Loucy (cell line): ENCODE results near the gene UBE3C.

ENCODE experiments used
- H2AFZ ChIP-seq: fragments of 200-600 bp; sonication (generic); 2 replicates; pipeline ENCODE4 v1.6.0; 2016; ENCODE audit warnings: antibody characterized with exemption, mild to moderate bottlenecking, low read length, moderate library complexity
- H3F3A ChIP-seq: fragments of 200-600 bp; 2 replicates; pipeline ENCODE4 v1.6.0; 2016; ENCODE audit warnings: antibody characterized with exemption, low read depth, mild to moderate bottlenecking
- H3K27me3 ChIP-seq: fragments of 200-600 bp; sonication (generic); 2 replicates; pipeline ENCODE4 v1.6.1; 2014; ENCODE audit warnings: low read length, mild to moderate bottlenecking; ENCODE audit not compliant: insufficient read depth, poor library complexity, severe bottlenecking
- H3K36me3 ChIP-seq: fragments of 200-600 bp; sonication (generic); 2 replicates; pipeline ENCODE4 v1.6.1; 2016; ENCODE audit warnings: low read length; ENCODE audit not compliant: insufficient read depth
- H3K4me1 ChIP-seq: fragments of 200-600 bp; sonication (generic); 2 replicates; pipeline ENCODE4 v1.5.1; 2014; ENCODE audit warnings: low read length, mild to moderate bottlenecking; ENCODE audit not compliant: insufficient read depth, poor library complexity, severe bottlenecking
- H3K4me2 ChIP-seq: fragments of 200-600 bp; sonication (generic); 2 replicates; pipeline ENCODE4 v1.6.0; 2014; ENCODE audit warnings: antibody characterized with exemption, low read length, low read depth, mild to moderate bottlenecking; ENCODE audit not compliant: poor library complexity, severe bottlenecking
- H3K4me3 ChIP-seq: fragments of 200-600 bp; sonication (generic); 2 replicates; pipeline ENCODE4 v1.5.1; 2014; ENCODE audit warnings: low read length, mild to moderate bottlenecking, mixed read lengths; ENCODE audit not compliant: poor library complexity, severe bottlenecking
- H3K79me2 ChIP-seq: fragments of 200-600 bp; sonication (generic); 2 replicates; pipeline ENCODE4 v1.6.1; 2014; ENCODE audit warnings: low read length; ENCODE audit not compliant: insufficient read depth
- H3K9ac ChIP-seq: fragments of 200-600 bp; sonication (generic); 2 replicates; pipeline ENCODE4 v1.6.0; 2014; ENCODE audit warnings: mild to moderate bottlenecking, low read depth, low read length, moderate library complexity; ENCODE audit not compliant: poor library complexity, severe bottlenecking
- H3K9me2 ChIP-seq: fragments of 200-600 bp; sonication (generic); replicated peaks from 2 replicates; pipeline ENCODE4 v1.6.1; 2016; ENCODE audit warnings: low read depth, low read length, mixed read lengths
- H3K9me3 ChIP-seq: fragments of 200-600 bp; sonication (generic); 2 replicates; pipeline ENCODE4 v1.6.1; 2014; ENCODE audit warnings: mild to moderate bottlenecking, antibody characterized with exemption, low read length, low read depth; ENCODE audit not compliant: insufficient read depth
- H4K20me1 ChIP-seq: fragments of 200-600 bp; sonication (generic); 2 replicates; pipeline ENCODE4 v1.6.0; 2014; ENCODE audit warnings: antibody characterized with exemption, low read length, mild to moderate bottlenecking; ENCODE audit not compliant: insufficient read depth, poor library complexity, severe bottlenecking
- CTCF ChIP-seq: fragments of 200-600 bp; sonication (generic); conservative IDR thresholded peaks from 2 replicates; pipeline ENCODE4 v1.5.1; 2014; ENCODE audit warnings: mild to moderate bottlenecking, antibody characterized with exemption, low read length
- EZH2phosphoT487 ChIP-seq: fragments of 200-600 bp; IDR thresholded peaks from 2 replicates; pipeline ENCODE4 v1.6.1; 2018; ENCODE audit warnings: antibody characterized with exemption, mild to moderate bottlenecking, moderate library complexity, borderline replicate concordance

Gene UBE3C

GRCh38 chr7:157139810-157140510, 1.2 kb downstream of the UBE3C start:
- Histone ChIP-seq H3K36me3 (no peaks in the 10 kb centered on the region), H3K9me2 (no peaks in the 10 kb centered on the region), H2AFZ (no peak overlapping the region), H3K4me1 (peaks cover 43% of the 10 kb centered on the region), H3K9me3 (no peaks in the 10 kb centered on the region), H3K27me3 (no peaks in the 10 kb centered on the region), H4K20me1 (peaks cover 59% of the 10 kb centered on the region), H3K9ac (peak overlapping the region; percentile 92), H3K79me2 (peaks cover 65% of the 10 kb centered on the region), H3K4me2 (peak overlapping the region; percentile 84), H3F3A (no peaks in the 10 kb centered on the region), H3K4me3 (peak overlapping the region; percentile 91)
- TF ChIP-seq EZH2phosphoT487 = no peak
- TF ChIP-seq CTCF = no peak

GRCh38 chr7:157140511-157140905, 1.8 kb downstream of the UBE3C start:
- no peaks in the 10 kb centered on the region for H3K9me3 ChIP-seq
- H2AFZ ChIP-seq = no peak overlapping the region
- peak overlapping the region; percentile 92 for H3K9ac ChIP-seq
- H4K20me1 ChIP-seq = peaks cover 64% of the 10 kb centered on the region
- H3K79me2 ChIP-seq = peaks cover 70% of the 10 kb centered on the region
- peak overlapping the region; percentile 84 for H3K4me2 ChIP-seq
- H3K4me3 ChIP-seq = peak overlapping the region; percentile 91
- no peaks in the 10 kb centered on the region for H3K27me3 ChIP-seq
- TF ChIP-seq CTCF (no peak), EZH2phosphoT487 (no peak)
- peaks cover 49% of the 10 kb centered on the region for H3K4me1 ChIP-seq
- H3F3A ChIP-seq = no peaks in the 10 kb centered on the region
- H3K9me2 ChIP-seq = no peaks in the 10 kb centered on the region
- H3K36me3 ChIP-seq = no peaks in the 10 kb centered on the region

- TF ChIP-seq EZH2phosphoT487 (no peak), CTCF (no peak)
- no peaks in the 10 kb centered on the region for H3F3A ChIP-seq
- no peaks in the 10 kb centered on the region for H3K36me3 ChIP-seq
- no peaks in the 10 kb centered on the region for H3K9me2 ChIP-seq
- no peak overlapping the region for H3K9ac ChIP-seq
- peaks cover 81% of the 10 kb centered on the region for H3K79me2 ChIP-seq
- peaks cover 49% of the 10 kb centered on the region for H3K4me1 ChIP-seq
- no peaks in the 10 kb centered on the region for H3K27me3 ChIP-seq
- no peaks in the 10 kb centered on the region for H3K9me3 ChIP-seq
- H4K20me1 ChIP-seq = peaks cover 74% of the 10 kb centered on the region
- H3K4me3 ChIP-seq = peak overlapping the region; percentile 91
- H2AFZ ChIP-seq = no peak overlapping the region
- peak overlapping the region; percentile 84 for H3K4me2 ChIP-seq
Observed at GRCh38 chr7:157141525-157142060, 2.9 kb downstream of the UBE3C start.
